Lower leg skin (tissue), 4 donors: ENCODE data around the gene CHN2. TPM values are rescaled to one million over a fixed set of nuclear protein-coding genes. Genes with fewer than 3 reads are reported as not detected.

ENCODE experiments used
- DNase-seq, 2 donors: peaks; one replicate each; pipeline ENCODE4 v3.0.0-alpha.2; 2019; ENCODE audit warnings: low spot score in 2 of 2
- H3K4me3 ChIP-seq: fragments of 200-600 bp; sonication (generic); 2 replicates; pipeline ENCODE4 v1.5.1; 2017; ENCODE audit warnings: mild to moderate bottlenecking, low read depth; ENCODE audit not compliant: poor library complexity, severe bottlenecking
- CTCF ChIP-seq, 3 donors: fragments of 450-650 bp; IDR thresholded peaks; one replicate each; pipeline ENCODE4 v1.5.1; 2016; ENCODE audit warnings: antibody characterized with exemption in 3 of 3, mild to moderate bottlenecking in 3 of 3, moderate library complexity in 2 of 3
- POLR2A ChIP-seq, 2 donors: fragments of 450-650 bp; IDR thresholded peaks; one replicate each; pipeline ENCODE4 v1.6.1; 2016 to 2017; ENCODE audit warnings: antibody characterized with exemption in 2 of 2, mild to moderate bottlenecking in 1 of 2, moderate library complexity in 1 of 2
- WGBS, 2 donors: methylation state at CpG; one replicate each; pipeline ENCODE4 v1.1.5; 2018; 5-methylcytosine and 5-hydroxymethylcytosine counted together
- intact Hi-C: fragments of 100-400 bp; cut with DNase I; formaldehyde crosslinking; loops from one replicate; pipeline ENCODE4 v1.15.0; 2023; ENCODE audit warnings: low total_unique reads
- total RNA-seq, 4 donors: library from RNA; depleted of rRNA; stranded (reverse); fragments of >200 nt; gene quantifications; one replicate each; pipeline ENCODE4 v1.1.0, GENCODE V29; 2016

CHN2 gene
- total RNA-seq, 4 donors from 2014 or later, result 1.0 to 3.8 (median 2.0) TPM

- WGBS, 2 donors, result 93 to 98% methylated on average over 8 of the region's 8 CpGs
Measured at GRCh38 chr7:29327455-29327854, 132.9 kb downstream of the CHN2 start.

GRCh38 chr7:29328045-29328444 lies 133.5 kb downstream of the CHN2 start:
- 64 to 72% methylated on average over 5 of the region's 5 CpGs for WGBS, 2 donors
- no peak overlapping the region for H3K4me3 ChIP-seq
- no peak for TF ChIP-seq POLR2A (IDR thresholded peaks at IDR 0.05)
- TF ChIP-seq CTCF (IDR thresholded peaks at IDR 0.05), result no peak
- no peak for DNase-seq
- intact Hi-C loops, result no loop called here

More at GRCh38 chr7:29327455-29327854, 132.9 kb downstream of the CHN2 start:
- no peak overlapping the region for H3K4me3 ChIP-seq
- intact Hi-C loops, result no loop called here
- no peak for DNase-seq
- TF ChIP-seq CTCF (IDR thresholded peaks at IDR 0.05) (no peak), POLR2A (IDR thresholded peaks at IDR 0.05) (no peak)

DNA sequence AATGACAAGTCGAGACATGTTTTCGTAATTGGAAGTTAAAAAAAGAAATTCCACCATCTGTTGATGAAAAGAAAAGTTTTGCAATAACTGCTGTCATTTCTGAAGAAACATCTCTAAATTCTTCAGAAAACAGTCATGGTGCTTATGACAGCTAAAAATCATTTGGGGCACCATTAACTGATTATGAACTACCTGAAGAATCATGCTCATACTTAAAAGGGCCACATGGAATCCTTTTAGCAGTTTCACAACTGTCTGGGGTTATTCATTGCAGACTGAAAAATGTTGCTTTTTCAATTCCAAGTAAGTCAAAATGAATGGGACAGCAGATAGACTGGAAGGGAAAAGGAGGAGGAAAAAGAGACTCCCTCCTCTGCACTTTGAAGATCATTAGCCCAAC lies 134.2 kb downstream of the CHN2 start:
- TF ChIP-seq CTCF (IDR thresholded peaks at IDR 0.05) (no peak), POLR2A (IDR thresholded peaks at IDR 0.05) (no peak)
- H3K4me3 ChIP-seq, result no peak overlapping the region
- WGBS, 2 donors, result 51 to 59% methylated on average over 2 of the region's 2 CpGs
- DNase-seq, result no peak
- intact Hi-C loops, result no loop called here

- intact Hi-C loops, result no loop called here
- 73 to 77% methylated on average over 3 of the region's 3 CpGs for WGBS, 2 donors
- DNase-seq, result no peak
- H3K4me3 ChIP-seq, result no peak overlapping the region
- TF ChIP-seq POLR2A (IDR thresholded peaks at IDR 0.05), result no peak
- TF ChIP-seq CTCF (IDR thresholded peaks at IDR 0.05), result no peak
Measured at GRCh38 chr7:29329686-29330085, 135.1 kb downstream of the CHN2 start.

DNA sequence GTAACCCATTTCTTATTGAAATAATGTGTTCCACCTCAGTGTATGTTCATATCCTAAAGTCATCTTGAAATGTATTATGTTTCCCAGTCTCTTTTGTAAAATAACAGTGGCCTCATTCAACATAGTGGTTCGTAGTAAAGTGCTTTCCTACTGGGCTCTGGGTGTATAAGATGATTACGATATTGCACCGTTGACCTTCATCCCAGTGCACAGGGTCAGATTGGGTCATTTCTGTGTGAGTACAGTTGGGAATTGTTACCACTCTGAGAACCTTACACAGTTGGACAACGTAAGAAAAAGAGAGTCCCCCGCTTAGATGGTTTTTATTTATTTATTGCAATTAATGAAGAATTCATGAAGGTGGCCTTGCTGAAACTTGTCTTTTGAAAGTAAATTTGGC lies 135.6 kb downstream of the CHN2 start:
- intact Hi-C loops, result no loop called here
- WGBS, 2 donors, result 95 to 96% methylated on average over 5 of the region's 5 CpGs
- TF ChIP-seq POLR2A (IDR thresholded peaks at IDR 0.05) (no peak), CTCF (IDR thresholded peaks at IDR 0.05) (no peak)

DNA sequence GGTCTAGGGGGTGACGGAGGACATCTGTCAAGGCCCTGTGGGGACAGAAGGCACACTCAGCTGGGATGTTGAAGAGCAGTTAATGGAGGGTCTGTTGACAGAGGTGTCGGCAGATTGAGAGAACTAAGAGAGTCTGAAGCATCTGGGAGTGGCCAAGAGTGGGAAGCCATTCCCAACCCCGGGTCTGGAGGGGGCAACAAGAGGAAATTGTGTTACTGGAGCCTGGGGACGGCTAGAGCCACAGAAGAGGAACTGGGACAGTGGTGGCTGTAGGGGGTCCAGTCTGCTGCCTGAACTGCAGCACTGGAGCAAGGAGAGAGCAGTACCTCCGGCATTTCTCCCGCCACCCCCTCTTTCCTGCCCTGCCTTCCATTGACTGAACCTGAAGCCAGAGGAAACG lies 136.6 kb downstream of the CHN2 start:
- DNase-seq, result no peak
- H3K4me3 ChIP-seq, result no peak overlapping the region
- intact Hi-C loops, result no loop called here
- WGBS, 2 donors, result 78 to 86% methylated on average over 7 of the region's 7 CpGs
- no peak for TF ChIP-seq CTCF (IDR thresholded peaks at IDR 0.05)
- TF ChIP-seq POLR2A (IDR thresholded peaks at IDR 0.05), result no peak

More for the DNA sequence above, 135.6 kb downstream of the CHN2 start:
- DNase-seq, result no peak
- H3K4me3 ChIP-seq, result no peak overlapping the region
